Heart left ventricle (tissue), 13 donors: ENCODE measurements around the gene VTI1A.

Experiments used
- POLR2A ChIP-seq, 2 donors: fragments of 450-650 bp; IDR thresholded peaks; one replicate each; pipeline ENCODE4 v1.6.1; 2017; ENCODE audit warnings: antibody characterized with exemption in 2 of 2, mild to moderate bottlenecking in 2 of 2, moderate library complexity in 2 of 2
- TF ChIP-seq, protein P1 (sequence below), 12 donors: fragments of 200-600 bp; sonication (generic) in 4 of 12; IDR thresholded peaks; one replicate each; pipeline versions ENCODE4 v1.5.0 to v1.8.0; 2018 to 2022; ENCODE audit warnings: antibody characterized with exemption in 12 of 12, mild to moderate bottlenecking in 5 of 12
- donor health status: ischemic (EF 13 %, LVEDD 7.1; RV severe dilation, severe dysfunction).
- donor health status: DM: no; HTN: yes; CAD: no.
- donor health status: DM: no; HTN: no; CAD: no.
- donor health status: ischemic (EF 25% LVEDD 6.9; RV normal size, moderate dysfunction).
- donor health status: ischemic (EF 25% LVEDD 5.7; RV mildly dilated, moderate dysfunction).
- donor health status: ischemic (EF 35%, LVEDD 5.7; RV mildly dilated, moderate dysfunction).
- donor health status: nonischemic (EF 11% LVEDD 7.7; RV severe dilation, severe dysfunction).
- donor health status: DM: yes; HTN: yes; CAD: no.
- donor health status: PGD.
- donor health status: ischemic (EF 29% LVEDD 5.4; RV normal size, mild dysfunction).
- donor health status: nonischemic (EF 23%, LVEDD 6.1; RV moderate dilation, normal function).

DNA sequence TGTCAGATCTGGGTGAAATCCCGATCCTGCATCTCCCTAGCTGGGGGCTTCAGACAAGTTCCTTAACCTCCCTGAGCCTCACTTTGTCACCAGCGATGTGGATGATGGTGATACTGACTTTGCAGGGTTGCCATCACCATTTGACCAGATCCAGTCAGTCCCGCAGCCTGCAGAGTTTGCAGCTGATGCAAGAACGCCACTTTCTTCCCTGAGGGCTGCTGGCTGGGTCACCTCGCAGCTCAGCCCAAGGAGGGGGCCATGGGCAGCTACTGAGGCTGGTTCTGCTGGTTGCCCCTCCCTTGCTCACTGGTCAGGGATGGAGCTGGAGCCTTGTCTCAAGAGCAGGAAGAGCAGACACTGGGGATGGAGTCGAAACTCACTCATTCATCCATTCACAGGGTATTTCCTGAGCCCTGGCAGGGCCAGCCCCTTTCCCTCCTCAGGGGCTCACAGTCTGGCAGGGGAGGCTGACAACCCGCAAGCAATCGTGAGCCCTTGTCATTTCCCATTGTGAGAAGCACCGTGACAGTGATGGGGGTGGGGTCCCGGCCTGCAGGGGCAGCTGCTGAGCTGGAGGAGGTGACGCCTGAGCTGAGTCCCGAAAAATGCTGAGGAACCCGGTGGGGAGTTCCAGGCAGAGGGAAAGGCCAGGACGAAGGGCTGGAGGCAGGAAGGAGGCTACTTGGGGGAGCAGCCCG lies 391.9 kb downstream of the VTI1A start:
- TF ChIP-seq, protein P1, sequence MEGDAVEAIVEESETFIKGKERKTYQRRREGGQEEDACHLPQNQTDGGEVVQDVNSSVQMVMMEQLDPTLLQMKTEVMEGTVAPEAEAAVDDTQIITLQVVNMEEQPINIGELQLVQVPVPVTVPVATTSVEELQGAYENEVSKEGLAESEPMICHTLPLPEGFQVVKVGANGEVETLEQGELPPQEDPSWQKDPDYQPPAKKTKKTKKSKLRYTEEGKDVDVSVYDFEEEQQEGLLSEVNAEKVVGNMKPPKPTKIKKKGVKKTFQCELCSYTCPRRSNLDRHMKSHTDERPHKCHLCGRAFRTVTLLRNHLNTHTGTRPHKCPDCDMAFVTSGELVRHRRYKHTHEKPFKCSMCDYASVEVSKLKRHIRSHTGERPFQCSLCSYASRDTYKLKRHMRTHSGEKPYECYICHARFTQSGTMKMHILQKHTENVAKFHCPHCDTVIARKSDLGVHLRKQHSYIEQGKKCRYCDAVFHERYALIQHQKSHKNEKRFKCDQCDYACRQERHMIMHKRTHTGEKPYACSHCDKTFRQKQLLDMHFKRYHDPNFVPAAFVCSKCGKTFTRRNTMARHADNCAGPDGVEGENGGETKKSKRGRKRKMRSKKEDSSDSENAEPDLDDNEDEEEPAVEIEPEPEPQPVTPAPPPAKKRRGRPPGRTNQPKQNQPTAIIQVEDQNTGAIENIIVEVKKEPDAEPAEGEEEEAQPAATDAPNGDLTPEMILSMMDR (IDR thresholded peaks at IDR 0.05): no peak
- no peak for TF ChIP-seq POLR2A (IDR thresholded peaks at IDR 0.05)
